ENCODE data around the gene DNLZ.

Gene DNLZ

DNA sequence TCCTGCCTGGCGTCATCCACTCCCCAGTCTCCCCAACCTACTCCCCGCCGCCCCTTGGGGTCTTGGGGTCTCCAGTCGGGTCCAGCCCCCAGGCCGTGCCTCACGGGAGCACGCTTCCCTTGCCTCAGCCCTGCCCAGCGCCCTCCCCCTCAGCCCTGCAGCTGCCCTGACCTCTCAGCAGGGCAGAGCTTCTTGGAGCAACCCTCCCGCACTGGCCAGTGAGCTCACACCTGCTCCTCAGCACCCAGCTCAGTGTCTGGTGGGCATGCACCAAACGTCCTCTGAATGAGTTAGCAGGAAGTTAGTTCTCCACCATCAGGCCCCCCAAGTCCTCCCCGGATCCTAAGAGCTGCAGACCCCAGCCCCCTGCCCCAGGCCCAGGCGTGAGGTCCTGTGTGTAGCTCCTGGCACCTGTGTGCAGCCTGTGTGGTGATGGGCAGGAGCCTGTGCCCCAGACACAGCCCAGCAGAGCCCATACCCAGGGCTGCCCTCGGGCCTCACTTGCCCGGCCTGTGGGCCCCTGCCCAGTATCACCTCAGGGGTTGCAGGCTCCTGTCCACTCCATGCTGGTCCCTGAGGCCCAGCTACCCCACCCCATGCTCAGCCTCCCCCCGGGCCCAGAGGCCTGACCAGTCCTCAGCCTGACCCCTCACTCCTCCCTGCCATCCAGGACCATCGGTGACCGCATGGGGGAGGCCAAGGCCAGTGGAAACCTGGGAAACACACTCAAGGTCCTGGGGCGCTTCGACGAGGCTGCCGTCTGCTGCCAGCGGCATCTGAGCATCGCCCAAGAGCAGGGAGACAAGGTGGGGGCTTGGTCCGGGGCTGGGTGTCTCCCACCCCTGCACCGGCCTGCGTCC is 28.0 kb downstream of the DNLZ start:
- no peak for TF ChIP-seq CTCF (conservative IDR thresholded peaks at IDR 0.05; ENCODE audit: control insufficient read depth, insufficient read depth, low read depth, low read length)
- H3K4me3 ChIP-seq (ENCODE audit: control insufficient read depth, low read depth, low read length) = no peak overlapping the region
- DNase-seq (ENCODE audit: low read depth) = no peak

- no peak for TF ChIP-seq CTCF (conservative IDR thresholded peaks at IDR 0.05; ENCODE audit: control insufficient read depth, insufficient read depth, low read depth, low read length)
- no peak for DNase-seq (ENCODE audit: low read depth)
- no peak overlapping the region for H3K4me3 ChIP-seq (ENCODE audit: control insufficient read depth, low read depth, low read length)
Observed at GRCh38 chr9:136334541-136334940, 29.0 kb downstream of the DNLZ start.

- no peak for DNase-seq (ENCODE audit: low read depth)
- no peak for TF ChIP-seq CTCF (conservative IDR thresholded peaks at IDR 0.05; ENCODE audit: control insufficient read depth, insufficient read depth, low read depth, low read length)
- H3K4me3 ChIP-seq (ENCODE audit: control insufficient read depth, low read depth, low read length) = no peak overlapping the region
Observed at GRCh38 chr9:136333486-136333885, 30.1 kb downstream of the DNLZ start.

GRCh38 chr9:136333045-136333444 is 30.5 kb downstream of the DNLZ start:
- DNase-seq (ENCODE audit: low read depth) = no peak
- no peak for TF ChIP-seq CTCF (conservative IDR thresholded peaks at IDR 0.05; ENCODE audit: control insufficient read depth, insufficient read depth, low read depth, low read length)
- no peak overlapping the region for H3K4me3 ChIP-seq (ENCODE audit: control insufficient read depth, low read depth, low read length)

- TF ChIP-seq CTCF (conservative IDR thresholded peaks at IDR 0.05; ENCODE audit: control insufficient read depth, insufficient read depth, low read depth, low read length) = no peak
- no peak overlapping the region for H3K4me3 ChIP-seq (ENCODE audit: control insufficient read depth, low read depth, low read length)
- no peak for DNase-seq (ENCODE audit: low read depth)
Observed at GRCh38 chr9:136332482-136332983, 31.0 kb downstream of the DNLZ start.

DNA sequence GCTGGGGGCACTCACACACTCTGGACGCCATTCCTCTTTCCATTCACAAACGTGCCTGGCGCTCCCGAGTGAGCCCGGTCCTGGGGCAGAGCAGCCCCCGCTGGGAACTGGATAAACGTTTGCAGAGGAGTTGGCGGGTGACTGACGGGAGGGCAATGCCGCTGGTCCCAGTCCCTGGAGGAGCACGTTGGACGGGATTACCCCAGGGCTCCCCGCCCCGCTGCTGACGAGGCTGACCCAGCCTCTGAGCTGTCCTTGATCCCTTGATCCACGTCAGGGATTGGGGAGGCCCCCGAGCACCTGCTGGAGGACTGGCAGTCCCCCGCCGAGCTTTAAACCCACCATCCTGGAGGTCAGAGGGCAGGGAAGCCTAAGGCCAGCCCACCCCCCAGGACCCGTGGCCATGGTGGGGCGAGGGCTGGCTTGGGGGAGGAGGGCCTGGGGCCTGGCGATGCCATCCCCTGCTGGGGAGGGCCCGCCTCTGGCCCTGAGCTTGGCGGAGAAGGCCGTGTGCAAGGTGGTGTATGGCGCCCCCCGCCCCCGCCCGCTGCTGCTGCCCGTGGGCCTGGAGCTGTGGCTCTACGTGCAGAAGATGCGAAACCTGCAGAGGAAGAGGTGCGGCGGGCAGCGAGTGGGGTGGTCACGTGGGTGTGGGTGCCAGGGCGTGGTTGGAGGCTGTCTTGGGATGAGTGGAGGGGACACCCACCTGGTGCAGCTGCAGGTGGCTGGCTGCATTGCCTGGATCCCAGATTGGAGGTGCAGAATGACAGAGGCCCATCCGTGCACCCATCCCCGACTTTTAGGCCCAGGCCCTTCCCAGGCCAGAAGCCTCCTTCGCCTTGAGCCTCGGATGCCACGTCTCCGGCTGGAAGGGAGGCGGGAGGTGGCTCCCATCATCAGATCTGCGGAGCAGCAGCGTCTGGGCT is 31.7 kb downstream of the DNLZ start:
- no peak for DNase-seq (ENCODE audit: low read depth)
- TF ChIP-seq CTCF (conservative IDR thresholded peaks at IDR 0.05; ENCODE audit: control insufficient read depth, insufficient read depth, low read depth, low read length) = no peak

More for the DNA sequence above, 31.7 kb downstream of the DNLZ start:
- H3K4me3 ChIP-seq (ENCODE audit: control insufficient read depth, low read depth, low read length) = no peak overlapping the region
